Measurements from ENCODE around the gene MARK3.

Gene MARK3

DNA sequence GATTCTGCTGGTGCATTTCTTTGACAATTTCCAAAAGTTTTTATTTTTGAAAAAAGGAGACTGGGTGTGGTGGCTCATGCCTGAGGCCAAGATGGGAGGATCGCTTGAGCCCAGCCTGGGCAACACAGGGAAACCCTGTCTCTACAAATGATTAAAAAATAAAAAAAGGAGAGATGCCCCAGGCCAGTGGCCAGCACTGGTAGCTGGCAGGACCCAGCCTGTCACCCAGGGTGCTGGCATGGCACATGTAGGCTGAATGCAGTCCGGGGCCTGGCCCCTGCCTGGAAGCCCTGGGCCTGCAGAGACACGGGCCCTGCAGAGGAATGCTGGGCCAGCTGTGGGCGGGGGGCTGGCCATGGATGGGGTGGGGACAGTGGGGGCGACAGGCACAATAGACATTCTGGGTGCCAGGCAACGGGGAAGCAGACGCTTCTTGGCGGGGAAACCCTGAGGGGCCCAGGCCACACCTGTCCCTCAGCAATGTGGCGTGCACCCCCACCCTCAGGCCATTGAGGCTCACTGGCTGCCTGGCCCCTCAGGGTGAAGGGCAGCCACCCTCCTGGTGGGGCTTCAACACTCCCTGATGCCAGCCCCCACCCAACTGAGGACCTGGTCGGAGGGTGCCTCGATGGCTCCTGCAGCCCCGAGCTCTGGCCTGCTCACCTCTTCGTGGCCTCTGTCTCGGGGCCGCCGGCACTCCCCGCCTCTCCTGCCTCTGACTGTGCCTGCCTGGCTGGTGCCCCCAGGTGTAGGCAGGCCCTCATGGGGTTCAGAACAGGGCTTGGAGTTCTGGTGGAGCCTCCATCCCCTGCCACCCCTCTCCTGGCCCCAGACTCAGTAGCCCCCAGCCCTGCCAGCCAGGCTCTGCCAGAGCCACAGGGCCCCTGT is 155.8 kb downstream of the MARK3 start:
- DNase-seq, result no peak

DNA sequence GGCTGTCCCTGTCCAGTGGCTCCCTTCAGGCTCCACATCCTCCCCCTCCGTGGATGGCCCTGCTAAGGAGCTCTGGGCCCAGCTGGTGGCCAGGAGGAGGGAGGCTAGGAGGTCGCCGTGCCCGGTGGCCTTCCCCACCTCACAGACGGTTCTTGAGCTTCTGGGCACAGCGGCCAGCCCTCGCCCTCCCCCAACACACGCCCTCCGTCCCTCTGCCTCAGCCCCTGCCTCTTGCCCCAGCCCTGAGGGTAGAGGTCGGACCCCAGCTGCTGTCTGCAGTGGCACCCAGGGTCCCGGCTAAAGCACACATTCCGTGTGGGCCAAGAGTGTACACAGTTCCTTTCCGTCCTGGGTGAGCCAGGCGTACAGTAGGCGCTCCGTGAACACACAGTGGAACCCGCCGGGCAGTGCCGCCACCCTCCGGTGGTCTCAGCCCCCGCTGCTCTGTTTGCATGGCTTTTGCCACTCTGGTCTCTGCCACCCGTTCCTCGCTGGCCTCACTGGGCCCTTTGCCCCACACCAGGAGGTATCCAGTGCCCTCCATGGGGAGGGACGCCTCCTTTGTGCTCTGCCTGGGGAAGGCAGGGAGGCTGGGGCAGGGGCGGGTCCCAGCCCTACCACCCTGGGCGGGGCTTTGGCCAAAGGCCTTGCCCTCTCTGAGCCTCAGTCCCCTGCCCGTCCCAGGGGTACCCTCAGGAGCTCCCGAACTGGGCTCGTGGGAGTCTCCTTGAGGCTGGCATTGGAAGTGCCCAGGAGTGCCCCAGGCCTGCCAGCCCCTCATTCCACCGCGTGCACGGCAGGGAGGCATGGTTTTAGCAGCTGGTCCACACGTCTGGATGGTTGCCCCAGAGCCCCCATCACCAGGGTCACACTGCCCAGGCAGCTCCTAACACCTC is 156.7 kb downstream of the MARK3 start:
- DNase-seq, result no peak

DNA sequence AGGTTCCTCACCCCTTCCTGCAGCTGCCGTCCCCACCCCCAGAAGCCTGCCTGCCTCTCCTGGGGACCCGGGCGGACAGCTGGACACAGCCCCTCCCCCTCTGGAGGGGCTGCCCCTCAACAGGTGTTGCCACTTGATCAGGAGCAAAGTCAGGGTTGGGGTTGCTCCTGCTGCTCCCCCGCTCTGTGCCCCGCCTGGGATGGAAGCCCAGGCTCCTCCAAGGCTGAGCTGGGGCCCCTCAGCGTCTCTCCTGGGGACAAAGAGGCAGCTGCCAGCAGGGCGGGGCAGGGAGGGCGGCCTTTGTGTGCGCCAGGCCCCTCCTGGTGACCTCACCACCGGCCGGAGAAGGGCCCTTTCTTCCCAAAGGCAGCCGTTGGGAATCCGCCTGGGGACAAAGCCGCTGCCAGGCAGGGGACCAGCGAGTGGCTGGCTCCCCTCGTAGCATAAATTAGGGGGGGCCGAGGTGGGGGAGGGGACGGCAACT is 157.4 kb downstream of the MARK3 start:
- DNase-seq, result no peak

DNA sequence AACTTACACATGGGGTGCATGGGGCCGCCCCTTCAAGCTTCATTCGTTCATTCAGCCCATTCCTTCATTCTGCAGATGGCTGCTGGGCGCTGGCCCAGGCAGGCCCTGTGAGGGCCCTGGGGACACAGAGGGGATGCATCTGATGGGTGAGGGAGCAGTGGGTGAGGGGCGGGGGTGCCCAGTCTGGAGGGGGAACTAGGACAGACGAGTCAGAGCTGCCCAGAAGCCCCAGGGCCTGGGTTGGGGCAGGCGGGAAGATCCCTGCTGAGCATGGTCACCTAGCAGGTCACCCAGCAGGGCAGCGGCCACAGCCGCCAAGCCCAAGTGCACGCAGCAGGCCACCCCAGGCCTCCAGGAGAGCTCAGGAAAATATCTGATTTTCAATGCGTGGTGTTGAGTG is 157.9 kb downstream of the MARK3 start:
- DNase-seq, result no peak

DNA sequence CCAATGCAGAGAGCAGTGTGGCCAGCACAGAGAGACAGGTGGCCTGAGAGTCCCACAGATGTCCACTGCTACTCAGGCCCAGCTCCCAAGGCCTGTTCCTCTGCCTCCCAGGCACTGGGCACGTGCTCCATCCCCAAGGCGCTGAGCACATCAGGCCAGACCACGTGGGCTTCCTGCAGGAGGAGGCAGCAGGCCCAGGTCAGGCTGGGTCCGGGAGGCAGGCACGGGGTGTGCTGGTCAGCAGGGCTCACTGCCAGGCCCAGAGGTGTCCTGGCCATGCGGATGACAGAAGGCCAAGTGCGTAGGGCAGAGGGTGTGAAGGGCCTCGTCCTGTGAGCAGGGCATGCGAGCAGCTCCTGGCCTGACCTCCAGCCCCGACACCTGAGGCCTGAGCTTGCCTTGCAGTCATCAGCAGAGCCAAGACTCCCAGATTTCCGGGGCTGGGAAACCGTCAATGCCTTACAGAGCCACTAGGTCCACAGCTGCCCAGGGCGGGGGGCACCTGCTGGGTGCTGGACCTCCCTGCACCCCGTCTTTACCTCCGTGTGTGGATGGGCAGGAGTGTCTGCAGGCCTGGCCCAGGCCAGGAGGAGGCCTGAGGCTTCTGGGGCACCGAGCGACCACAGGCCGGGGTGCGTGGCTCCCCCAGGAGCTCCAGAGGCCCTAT is 158.6 kb downstream of the MARK3 start:
- no peak for DNase-seq

DNA sequence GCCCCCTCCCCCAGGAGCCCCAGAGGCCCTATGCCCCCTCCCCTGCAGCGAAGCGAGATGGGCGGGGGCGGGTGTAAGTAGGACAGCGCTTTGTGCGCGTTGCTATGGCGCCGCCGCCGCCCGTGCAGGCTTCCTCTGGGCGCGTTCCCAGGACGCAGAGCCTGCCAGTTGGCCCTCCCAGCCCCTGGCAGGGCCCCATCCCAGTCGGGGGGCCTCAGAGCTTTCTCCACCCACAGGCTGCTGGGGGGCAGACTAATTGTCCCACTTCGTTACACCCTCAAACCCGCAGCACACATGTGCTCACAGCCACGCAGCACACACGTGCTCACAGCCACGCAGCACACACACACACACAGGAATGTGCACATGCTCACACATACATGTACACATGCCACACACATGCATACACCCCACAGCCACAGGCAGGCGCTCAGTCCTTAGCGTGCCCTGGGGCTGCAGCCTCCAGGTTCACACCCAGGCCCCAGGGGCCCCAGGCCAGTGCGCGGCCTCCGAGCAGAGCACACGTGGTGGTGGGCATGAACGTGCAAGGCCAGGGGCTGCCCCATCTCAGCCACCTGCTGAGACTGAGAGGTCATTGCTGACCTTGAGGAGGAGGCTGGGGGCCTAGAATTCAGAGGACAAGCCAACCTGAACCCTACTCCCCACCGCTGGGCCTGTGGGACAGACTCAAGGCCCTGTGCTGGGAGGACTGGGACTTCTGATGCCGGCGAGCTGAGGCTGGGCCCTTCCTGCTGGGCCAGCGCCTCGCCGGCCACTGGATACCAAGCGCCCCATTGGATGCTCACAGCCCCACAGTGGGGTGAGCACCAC is 159.4 kb downstream of the MARK3 start:
- DNase-seq, result no peak

DNA sequence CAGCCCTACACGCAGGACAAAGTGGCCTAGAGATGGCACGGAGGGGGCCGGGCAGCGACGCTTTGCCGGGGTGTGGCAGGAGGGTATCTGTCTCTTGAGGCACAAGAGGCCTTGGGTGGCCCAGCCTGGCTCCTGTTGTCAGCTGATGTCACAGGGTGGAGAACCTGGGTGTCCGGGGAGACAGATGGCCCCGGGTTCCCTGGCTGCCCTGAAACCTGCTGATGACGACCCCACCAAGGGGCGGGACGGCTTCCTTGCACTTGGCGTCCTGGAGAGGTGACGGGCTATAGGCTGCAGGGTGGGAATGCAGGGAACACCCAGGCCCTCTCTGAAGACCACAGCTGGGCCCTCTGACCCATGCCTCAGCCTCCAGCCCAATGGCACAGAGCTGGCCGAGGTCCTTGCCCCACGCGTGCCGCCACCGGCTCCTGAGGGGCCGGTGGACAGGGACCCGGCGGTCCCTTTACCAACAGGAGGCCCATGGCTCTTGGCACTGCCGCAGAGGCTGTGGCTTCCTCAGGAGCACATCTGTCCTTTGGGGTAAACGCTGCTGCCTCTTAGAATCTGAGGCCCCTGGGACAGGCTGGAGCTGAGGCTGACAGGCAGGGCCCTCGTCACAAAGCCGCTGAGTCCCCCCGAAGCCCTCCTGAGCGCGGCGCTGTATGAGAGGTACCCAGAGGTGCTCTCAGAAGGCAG is 160.2 kb downstream of the MARK3 start:
- DNase-seq, result no peak

DNA sequence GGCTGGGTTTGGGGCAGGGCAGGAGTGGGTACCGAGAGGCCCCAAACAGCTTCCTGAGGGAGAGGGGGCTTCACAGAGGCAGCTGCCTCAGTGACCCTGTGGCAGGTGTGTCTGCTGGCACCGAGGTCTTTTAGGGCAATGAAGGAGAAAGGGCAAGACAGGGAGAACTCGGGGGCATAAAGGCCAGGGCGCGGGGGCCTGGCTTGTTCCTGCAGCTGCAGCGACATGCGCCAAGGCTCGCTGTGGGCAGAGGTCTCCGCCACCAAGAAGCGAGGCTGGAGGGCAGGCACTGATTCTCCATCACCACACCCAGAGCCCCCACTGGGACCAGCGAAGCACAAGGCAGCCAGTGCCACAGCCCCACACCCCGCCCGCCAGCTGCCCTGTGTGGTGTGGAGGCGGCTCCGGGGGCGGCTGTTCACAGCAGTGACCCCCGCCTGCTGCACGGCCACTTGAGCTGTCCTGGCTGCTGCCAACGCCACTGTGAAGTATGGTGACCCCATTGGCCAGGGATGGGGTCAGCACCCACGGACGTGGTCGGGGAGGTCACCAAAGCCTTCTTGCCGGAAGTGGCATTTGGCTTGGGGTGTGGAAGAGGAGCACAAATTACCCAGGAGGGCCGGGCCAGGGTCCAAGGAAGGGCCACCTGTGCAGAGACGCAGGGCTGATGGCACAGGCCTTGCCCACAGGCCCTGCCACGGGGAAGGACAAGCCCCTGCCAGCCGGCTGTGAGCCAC is 160.9 kb downstream of the MARK3 start:
- no peak for DNase-seq

DNA sequence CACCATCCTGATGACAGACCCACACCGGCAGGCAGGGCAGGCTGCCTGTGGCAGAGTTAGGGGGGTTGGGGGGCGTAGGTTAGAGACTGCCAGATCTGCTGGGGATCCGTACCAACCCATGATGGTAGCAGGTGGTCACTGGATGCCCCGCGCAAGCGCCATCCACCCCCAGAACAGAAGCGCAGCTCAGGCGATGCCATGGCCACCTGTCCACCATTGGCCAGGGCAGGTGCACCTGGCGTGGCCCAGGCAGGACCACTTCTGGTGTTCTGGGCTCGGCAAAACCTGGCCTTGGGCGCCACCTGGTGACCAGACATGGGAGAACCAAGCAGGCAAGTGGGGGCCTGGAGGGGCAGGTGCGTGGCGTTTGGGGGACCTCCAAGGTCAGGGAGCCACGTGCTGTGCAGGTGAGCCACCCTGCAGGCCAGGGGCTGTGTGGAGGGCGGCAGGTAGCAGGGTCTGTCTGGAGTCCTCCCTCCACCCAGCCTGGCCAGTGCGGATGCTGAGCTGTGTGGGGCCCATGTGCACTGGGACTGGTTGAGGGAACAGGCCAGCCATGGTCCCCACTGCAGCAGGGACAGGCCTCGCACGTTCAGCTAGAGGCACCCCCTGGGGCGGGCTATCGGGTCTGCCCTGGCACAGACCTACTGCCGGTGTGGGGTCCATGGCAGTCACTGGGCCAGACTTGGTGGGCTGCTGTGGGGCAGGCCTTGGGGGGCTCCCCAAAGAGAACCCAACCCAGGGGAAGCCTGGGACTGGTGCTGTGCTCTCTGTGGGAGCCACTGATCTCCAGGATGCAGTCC is 161.6 kb downstream of the MARK3 start:
- peak; percentile 58 for DNase-seq

DNA sequence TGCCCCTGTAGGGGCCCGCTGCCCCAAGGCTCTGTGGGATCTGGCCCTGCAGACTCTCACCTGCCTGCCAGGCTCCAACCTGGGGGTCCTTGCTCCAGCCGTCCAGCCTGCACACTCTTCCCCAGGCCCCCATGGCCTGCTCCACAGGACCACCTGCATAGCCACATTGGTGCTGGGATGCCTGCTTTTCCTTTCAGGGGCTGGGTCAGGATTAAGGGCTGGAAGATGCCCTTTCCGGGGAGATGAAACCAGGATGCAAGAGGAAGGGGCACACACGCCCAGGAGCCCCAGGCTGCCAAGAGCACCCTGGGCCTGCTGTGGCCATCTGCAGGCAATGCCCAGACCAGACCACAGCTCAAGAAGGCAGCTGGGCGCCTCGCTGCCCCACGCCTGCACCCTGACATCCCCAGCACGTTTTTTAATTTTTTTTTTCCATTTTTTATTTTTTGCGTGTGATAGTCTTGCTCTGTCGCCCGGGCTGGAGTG is 162.3 kb downstream of the MARK3 start:
- DNase-seq, result no peak

DNA sequence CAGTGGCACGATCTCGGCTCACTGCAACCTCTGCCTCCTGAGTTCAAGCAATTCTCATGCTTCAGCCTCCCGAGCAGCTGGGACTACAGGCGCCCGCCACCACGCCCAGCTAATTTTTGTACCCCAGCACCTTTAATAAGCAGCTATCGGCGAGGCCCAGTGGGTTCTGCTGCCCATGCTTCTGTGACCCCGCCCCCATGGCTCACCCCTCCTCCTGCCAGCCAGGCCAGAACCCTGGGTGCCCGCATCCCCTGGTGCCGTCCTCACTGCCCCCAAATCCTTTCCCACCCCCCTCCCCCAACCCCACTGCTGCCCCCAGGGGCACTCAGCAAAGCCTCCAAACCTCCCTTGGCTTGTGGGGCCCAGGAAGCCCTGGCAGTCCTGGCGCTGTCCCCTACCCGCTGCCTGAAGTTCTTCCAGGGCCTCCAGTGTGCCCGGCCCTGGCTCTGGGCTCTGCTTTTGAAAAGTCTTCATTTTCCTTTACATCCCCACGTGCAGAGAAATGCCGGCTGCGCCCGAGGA is 162.8 kb downstream of the MARK3 start:
- no peak for DNase-seq

DNA sequence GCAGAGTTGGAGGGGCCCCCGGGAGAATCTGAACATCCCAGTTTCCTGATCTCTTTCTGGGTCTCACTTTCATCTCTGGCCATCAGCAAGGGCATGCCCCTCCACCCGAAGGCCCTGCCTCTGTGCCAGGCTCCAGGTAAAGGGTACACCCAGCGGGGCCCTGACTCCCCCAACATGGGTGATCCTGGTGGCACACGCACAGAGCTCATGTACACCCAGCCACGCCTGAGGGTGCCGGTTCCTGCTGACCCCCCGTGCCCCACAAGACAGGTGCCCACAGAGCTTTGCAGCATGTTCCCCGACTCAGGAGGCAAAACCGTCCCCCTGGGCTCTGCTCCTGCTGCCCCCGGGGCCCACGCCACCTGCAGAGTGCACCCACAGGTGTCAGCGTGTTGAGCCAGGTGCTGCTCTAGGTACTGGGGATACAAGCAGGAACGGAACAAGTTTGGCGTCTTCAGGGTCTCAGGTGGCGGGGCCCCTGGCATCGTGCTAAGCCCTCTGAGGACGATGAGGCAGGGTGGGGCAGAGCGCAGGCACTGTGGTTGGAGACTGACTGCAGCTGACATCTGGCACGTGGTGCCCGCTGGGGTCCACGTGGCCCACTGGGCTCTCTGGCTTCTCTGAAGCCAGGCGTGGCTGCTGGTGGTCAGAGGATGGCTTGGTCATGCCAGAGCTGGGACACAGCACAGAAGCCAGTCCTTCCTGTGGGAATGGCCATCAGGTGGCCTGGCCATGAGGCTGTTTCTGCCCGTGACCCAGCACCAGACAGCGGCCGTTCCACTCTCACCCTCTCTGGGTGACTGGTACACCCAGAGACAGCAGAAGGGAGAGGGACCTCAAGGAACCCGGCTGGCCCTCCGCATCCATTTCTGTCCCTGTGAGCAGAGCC is 163.5 kb downstream of the MARK3 start:
- DNase-seq, result no peak

DNA sequence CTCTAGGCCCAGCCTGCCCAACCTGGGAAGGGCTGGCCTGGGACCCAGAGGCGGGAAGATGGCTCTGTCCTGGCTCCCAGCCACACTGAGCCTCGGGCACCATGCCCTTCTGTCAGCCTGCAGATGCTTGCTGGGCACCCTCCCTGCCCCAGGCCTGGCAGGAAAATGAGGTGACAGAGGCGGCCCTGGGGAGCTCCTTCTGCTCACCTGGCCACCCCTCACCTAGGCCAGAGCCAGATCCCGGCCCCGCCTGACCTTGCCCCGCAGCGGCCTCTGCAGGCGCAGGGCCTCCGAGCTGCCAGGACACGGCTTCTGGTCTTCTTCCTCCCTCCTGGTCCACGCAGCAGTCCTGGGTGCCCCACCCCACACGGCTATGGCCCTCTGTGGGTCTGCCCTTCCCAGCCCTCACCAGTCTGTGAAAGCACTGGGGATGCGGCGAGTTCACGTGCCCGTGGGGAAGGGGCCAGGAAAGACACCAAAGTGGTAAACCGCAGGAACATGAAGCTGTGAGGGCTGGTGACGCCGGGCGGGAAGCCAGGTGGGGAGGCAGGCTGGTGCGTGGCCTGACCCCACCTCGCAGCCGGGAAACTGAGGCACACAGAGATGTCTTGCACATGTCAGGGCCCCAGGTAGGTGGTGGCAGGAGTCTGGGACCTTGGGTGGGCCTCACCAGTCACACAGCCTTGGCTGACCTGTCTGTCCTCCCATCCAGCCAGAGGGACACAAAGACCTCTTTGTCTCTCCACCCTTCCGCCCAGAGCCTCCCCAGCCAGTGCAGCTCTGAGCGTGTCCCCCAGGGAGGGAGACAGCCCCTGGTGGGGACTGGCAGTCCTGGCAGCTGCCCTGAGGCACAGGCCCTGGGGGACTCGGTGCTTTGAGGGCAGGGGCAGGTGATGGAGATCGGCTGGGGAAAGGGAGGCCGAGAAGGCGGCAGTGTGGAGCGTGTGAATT is 164.4 kb downstream of the MARK3 start:
- DNase-seq, result no peak

DNA sequence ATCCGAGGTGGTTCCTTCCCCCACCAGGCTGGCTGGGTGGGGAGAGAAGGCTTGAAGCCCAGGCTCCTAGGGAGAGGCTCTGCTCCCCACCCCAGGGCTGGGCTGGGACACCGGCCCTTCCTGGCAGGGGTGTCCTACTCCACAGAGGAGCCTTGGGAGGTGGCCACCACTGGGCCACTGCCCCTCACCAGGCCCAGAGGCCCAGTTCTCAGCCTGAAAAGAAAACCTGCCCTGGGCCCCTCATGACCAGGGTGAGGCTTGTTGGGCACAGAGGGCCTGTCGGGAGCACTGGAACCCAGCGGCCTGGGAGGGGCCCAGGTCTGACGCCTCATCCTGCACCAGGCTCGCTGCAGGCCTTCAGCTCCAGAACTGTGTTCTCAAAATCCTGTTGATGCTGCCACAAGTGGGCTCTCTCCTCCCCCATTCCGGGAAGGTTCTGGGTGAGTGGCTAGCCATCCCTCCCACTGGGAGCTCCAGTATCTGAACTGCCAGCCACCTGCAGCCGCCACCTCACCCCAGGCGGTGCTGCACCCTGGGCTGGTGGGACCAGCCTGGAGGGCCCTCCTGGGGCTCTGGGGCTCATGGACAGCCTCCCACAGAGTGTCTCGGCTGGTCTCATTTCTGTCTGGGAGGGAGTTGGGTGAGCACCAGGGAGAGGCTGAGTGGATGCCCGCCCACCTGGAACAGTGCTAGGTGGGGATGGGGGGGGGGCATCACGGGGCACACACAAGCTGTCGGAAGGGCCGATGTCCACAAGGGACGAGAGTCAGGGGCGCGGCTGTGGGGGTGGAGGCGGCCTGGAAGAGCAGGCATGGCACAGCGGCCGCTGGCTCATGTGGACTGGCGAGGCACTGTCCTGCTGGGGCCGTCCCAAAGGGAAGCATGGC is 165.5 kb downstream of the MARK3 start:
- DNase-seq, result no peak

DNA sequence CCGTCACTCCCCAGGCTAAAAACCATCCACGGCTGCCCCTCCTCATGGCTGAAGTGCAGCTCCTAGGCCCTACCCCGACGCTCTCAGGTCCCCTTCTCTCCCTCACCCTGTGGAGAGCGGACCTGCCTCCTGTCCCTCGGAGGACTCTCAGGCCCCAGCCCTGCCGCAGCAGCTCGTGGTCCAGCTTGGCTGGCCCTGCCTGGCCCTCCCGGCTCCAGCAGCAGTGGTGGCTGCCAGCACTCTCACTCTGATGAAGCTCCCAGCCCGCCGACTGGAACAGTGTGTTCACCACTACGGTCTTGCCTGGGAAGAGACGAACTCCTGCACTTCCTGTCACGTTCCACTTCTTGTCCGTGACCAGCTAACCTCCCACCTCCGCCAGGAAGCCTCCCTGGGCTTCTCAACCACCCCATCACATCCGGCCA is 166.1 kb downstream of the MARK3 start:
- DNase-seq, result no peak

Data from suppressor macrophage treated with lipopolysaccharide for 4 hours (primary cell).